ENCODE data around the gene FANCM.
"Not testable (repeated sequence)": the region's sequence is repeated elsewhere in the genome, so short reads cannot be mapped to it uniquely, and the experiment has no call there.

Gene FANCM

GRCh38 chr14:45120096-45120495 is 15.6 kb upstream of the FANCM start:
- no peaks in the 10 kb centered on the region for H3K9me3 ChIP-seq (ENCODE audit: control insufficient read depth in 1 of 2, low read length in 2 of 2)
- H3K36me3 ChIP-seq (ENCODE audit: control insufficient read depth in 1 of 2, insufficient read depth in 2 of 2, low read length in 2 of 2) = peaks cover 53 to 70% of the 10 kb centered on the region in 2 donors
- no peaks in the 10 kb centered on the region for H3K27me3 ChIP-seq (ENCODE audit: low read depth, low read length)

DNA sequence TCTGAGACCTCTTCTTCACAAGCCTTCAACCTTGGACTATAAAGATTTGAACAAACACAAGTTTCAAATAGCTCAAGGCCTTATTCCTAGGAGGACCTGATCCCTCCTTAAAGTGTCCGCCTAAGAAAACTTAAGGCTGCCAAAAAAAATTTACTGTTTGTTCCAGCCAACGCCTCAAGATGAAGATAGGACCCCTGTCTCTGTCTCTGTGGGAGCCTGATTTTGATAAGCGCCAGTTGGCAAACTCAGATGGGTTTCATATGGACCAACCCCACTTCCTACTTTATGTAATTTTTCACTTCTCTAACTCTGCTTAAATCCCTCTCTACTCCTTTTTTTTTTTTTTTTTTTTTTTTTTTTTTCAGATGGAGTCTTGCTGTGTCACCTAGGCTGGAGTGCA is 12.5 kb upstream of the FANCM start:
- no peaks in the 10 kb centered on the region for H3K4me1 ChIP-seq (ENCODE audit: control insufficient read depth in 1 of 2, insufficient read depth in 2 of 2, low read length in 2 of 2)
- no peaks in the 10 kb centered on the region for H3K27me3 ChIP-seq (ENCODE audit: low read depth, low read length)
- H3K4me3 ChIP-seq (ENCODE audit: low read depth in 1 of 2, low read length in 2 of 2) = no peak overlapping the region
- H3K9me3 ChIP-seq (ENCODE audit: control insufficient read depth in 1 of 2, low read length in 2 of 2) = no peaks in the 10 kb centered on the region
- H3K36me3 ChIP-seq (ENCODE audit: control insufficient read depth in 1 of 2, insufficient read depth in 2 of 2, low read length in 2 of 2) = peaks cover 32 to 48% of the 10 kb centered on the region in 2 donors
- no peak overlapping the region for H3K27ac ChIP-seq (ENCODE audit: low read length)

More at GRCh38 chr14:45120096-45120495, 15.6 kb upstream of the FANCM start:
- no peaks in the 10 kb centered on the region for H3K4me1 ChIP-seq (ENCODE audit: control insufficient read depth in 1 of 2, insufficient read depth in 2 of 2, low read length in 2 of 2)
- no peak overlapping the region for H3K27ac ChIP-seq (ENCODE audit: low read length)
- no peak overlapping the region for H3K4me3 ChIP-seq (ENCODE audit: low read depth in 1 of 2, low read length in 2 of 2)

GRCh38 chr14:45125754-45126153 is 10.0 kb upstream of the FANCM start:
- Histone ChIP-seq H3K4me1 (ENCODE audit: control insufficient read depth in 1 of 2, insufficient read depth in 2 of 2, low read length in 2 of 2) (no peaks in the 10 kb centered on the region), H3K27me3 (ENCODE audit: low read depth, low read length) (no peaks in the 10 kb centered on the region), H3K27ac (ENCODE audit: low read length) (no peak overlapping the region), H3K9me3 (ENCODE audit: control insufficient read depth in 1 of 2, low read length in 2 of 2) (no peaks in the 10 kb centered on the region), H3K36me3 (ENCODE audit: control insufficient read depth in 1 of 2, insufficient read depth in 2 of 2, low read length in 2 of 2) (peaks cover 13 to 33% of the 10 kb centered on the region in 2 donors), H3K4me3 (ENCODE audit: low read depth in 1 of 2, low read length in 2 of 2) (no peak overlapping the region)

- Histone ChIP-seq H3K36me3 (ENCODE audit: control insufficient read depth in 1 of 2, insufficient read depth in 2 of 2, low read length in 2 of 2) (peaks cover under 1 to 12% of the 10 kb centered on the region in 2 donors), H3K27ac (ENCODE audit: low read length) (no peak overlapping the region)
Measured at GRCh38 chr14:45128963-45129629, 6.6 kb upstream of the FANCM start.

GRCh38 chr14:45133683-45134050 is 2.1 kb upstream of the FANCM start:
- H3K4me1 ChIP-seq (ENCODE audit: control insufficient read depth in 1 of 2, insufficient read depth in 2 of 2, low read length in 2 of 2) = peaks cover 10 to 22% of the 10 kb centered on the region in 2 donors
- peak overlapping the region; percentile 87 for H3K27ac ChIP-seq (ENCODE audit: low read length)
- no peaks in the 10 kb centered on the region for H3K9me3 ChIP-seq (ENCODE audit: control insufficient read depth in 1 of 2, low read length in 2 of 2)
- peak overlapping the region; percentile 96 to 98 for H3K4me3 ChIP-seq (ENCODE audit: low read depth in 1 of 2, low read length in 2 of 2)
- no peaks in the 10 kb centered on the region for H3K27me3 ChIP-seq (ENCODE audit: low read depth, low read length)
- peaks cover 0 to 4% of the 10 kb centered on the region in 2 donors for H3K36me3 ChIP-seq (ENCODE audit: control insufficient read depth in 1 of 2, insufficient read depth in 2 of 2, low read length in 2 of 2)

More at GRCh38 chr14:45128963-45129629, 6.6 kb upstream of the FANCM start:
- no peaks in the 10 kb centered on the region for H3K9me3 ChIP-seq (ENCODE audit: control insufficient read depth in 1 of 2, low read length in 2 of 2)
- no peaks in the 10 kb centered on the region for H3K27me3 ChIP-seq (ENCODE audit: low read depth, low read length)
- peaks cover 0 to 5% of the 10 kb centered on the region in 2 donors for H3K4me1 ChIP-seq (ENCODE audit: control insufficient read depth in 1 of 2, insufficient read depth in 2 of 2, low read length in 2 of 2)
- no peak overlapping the region for H3K4me3 ChIP-seq (ENCODE audit: low read depth in 1 of 2, low read length in 2 of 2)

GRCh38 chr14:45134051-45134958 is 1.4 kb upstream of the FANCM start, which contains the start of gene FKBP3:
Gene FKBP3, minus strand, starts transcription at chr14:45134481. Its CDS starts 25 bp downstream, at chr14:45134456.
- Histone ChIP-seq H3K9me3 (ENCODE audit: control insufficient read depth in 1 of 2, low read length in 2 of 2) (no peaks in the 10 kb centered on the region), H3K4me1 (ENCODE audit: control insufficient read depth in 1 of 2, insufficient read depth in 2 of 2, low read length in 2 of 2) (peaks cover 10 to 22% of the 10 kb centered on the region in 2 donors)

DNA sequence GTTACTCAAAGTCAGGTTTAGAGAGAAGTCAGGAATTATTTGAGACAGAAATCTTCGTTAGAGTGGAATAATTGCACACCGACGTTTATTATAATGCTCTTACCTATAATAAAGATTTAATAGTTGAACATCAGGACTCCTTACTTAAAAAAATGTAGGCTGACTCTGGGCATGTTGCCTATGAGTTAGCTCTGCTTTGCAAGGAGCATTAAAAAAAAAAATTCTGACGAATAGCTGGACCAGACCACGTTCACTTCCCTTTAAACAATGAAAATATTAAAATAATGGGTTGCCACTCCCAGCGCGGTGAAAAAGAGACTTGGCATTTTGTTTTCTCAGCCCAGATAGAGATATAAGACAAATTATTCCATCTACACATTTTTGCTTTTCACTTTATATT is 574 bp upstream of the FANCM start:
- Histone ChIP-seq H3K9me3 (ENCODE audit: control insufficient read depth in 1 of 2, low read length in 2 of 2) (no peaks in the 10 kb centered on the region), H3K4me1 (ENCODE audit: control insufficient read depth in 1 of 2, insufficient read depth in 2 of 2, low read length in 2 of 2) (peaks cover 10 to 22% of the 10 kb centered on the region in 2 donors), H3K36me3 (ENCODE audit: control insufficient read depth in 1 of 2, insufficient read depth in 2 of 2, low read length in 2 of 2) (no peaks in the 10 kb centered on the region), H3K4me3 (ENCODE audit: low read depth in 1 of 2, low read length in 2 of 2) (peak overlapping the region; percentile 96 to 98), H3K27ac (ENCODE audit: low read length) (peak overlapping the region; percentile 95), H3K27me3 (ENCODE audit: low read depth, low read length) (no peaks in the 10 kb centered on the region)

More at GRCh38 chr14:45134051-45134958, 1.4 kb upstream of the FANCM start, which contains the start of gene FKBP3:
- Histone ChIP-seq H3K4me3 (ENCODE audit: low read depth in 1 of 2, low read length in 2 of 2) (peak within 1 kb of the TSS; percentile 96 to 98), H3K36me3 (ENCODE audit: control insufficient read depth in 1 of 2, insufficient read depth in 2 of 2, low read length in 2 of 2) (peaks cover 0 to 2% of the 10 kb centered on the region in 2 donors), H3K27me3 (ENCODE audit: low read depth, low read length) (no peaks in the 10 kb centered on the region), H3K27ac (ENCODE audit: low read length) (peak within 1 kb of the TSS; percentile 95)

DNA sequence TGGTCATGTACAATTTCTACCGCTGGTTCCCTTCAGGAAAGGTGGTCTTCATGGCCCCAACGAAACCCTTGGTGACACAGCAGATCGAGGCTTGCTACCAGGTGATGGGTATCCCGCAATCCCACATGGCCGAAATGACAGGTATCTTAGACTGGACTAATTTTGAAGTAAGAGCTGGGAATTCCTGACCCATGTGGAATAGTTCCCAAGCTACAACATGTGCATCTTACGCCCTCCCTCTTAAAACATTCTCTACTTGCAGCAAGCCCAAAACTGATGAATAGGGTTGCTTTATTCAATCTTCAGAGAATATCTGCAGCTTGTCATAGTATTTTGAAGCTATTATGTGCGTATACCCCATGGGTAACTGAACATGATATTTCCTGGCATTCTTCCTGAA is 669 bp downstream of the FANCM start:
- Histone ChIP-seq H3K4me1 (ENCODE audit: control insufficient read depth in 1 of 2, insufficient read depth in 2 of 2, low read length in 2 of 2) (peaks cover 10 to 22% of the 10 kb centered on the region in 2 donors), H3K27me3 (ENCODE audit: low read depth, low read length) (no peaks in the 10 kb centered on the region), H3K9me3 (ENCODE audit: control insufficient read depth in 1 of 2, low read length in 2 of 2) (no peaks in the 10 kb centered on the region), H3K4me3 (ENCODE audit: low read depth in 1 of 2, low read length in 2 of 2) (peak overlapping the region; percentile 96 to 98), H3K27ac (ENCODE audit: low read length) (no peak overlapping the region), H3K36me3 (ENCODE audit: control insufficient read depth in 1 of 2, insufficient read depth in 2 of 2, low read length in 2 of 2) (no peaks in the 10 kb centered on the region)

DNA sequence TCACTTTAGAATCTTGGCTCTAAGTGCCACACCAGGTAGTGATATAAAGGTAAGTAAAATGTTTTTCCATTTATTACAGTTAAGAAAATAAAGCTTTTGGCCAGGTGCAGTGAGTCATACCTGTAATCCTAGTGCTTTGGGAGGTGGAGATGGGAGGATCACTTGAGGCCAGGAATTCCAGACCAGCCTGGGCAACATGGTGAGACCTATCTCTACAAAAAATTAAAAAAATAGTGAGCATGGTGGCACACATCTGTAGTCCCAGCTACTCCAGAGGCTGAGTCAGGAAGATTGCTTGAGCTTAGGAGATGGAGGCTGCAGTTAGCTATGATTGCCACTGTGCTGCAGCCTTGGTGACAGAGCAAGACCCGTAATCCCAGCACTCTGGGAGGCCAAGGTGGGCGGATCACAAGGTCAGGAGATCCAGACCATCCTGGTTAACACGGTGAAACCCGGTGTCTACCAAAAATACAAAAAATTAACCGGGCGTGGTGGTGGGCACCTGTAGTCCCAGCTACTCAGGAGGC is 5.0 kb downstream of the FANCM start:
- H3K4me1 ChIP-seq (ENCODE audit: control insufficient read depth in 1 of 2, insufficient read depth in 2 of 2, low read length in 2 of 2) = peaks cover 10 to 17% of the 10 kb centered on the region in 2 donors
- H3K27me3 ChIP-seq (ENCODE audit: low read depth, low read length) = no peaks in the 10 kb centered on the region
- no peaks in the 10 kb centered on the region for H3K9me3 ChIP-seq (ENCODE audit: control insufficient read depth in 1 of 2, low read length in 2 of 2)
- no peak overlapping the region for H3K4me3 ChIP-seq (ENCODE audit: low read depth in 1 of 2, low read length in 2 of 2)
- no peak overlapping the region for H3K27ac ChIP-seq (ENCODE audit: low read length)
- no peaks in the 10 kb centered on the region for H3K36me3 ChIP-seq (ENCODE audit: control insufficient read depth in 1 of 2, insufficient read depth in 2 of 2, low read length in 2 of 2)

DNA sequence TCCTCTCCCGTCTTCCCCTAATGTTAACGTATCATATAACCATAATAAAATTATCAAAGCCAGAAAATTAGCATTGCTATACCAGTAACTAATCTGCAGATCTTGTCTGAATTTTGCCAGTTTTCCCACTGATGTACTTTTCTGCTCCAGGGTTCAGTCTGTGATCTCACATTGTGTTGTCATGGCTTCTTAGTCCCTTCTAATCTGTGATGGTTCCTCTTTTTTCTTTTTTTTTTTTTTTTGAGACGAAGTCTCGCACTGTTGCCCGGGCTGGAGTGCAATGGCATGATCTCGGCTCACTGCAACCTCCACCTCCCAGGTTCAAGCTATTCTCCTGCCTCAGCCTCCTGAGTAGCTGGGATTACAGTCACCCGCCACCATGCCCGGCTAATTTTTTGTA is 6.4 kb downstream of the FANCM start:
- H3K27me3 ChIP-seq (ENCODE audit: low read depth, low read length); H3K9me3 ChIP-seq (ENCODE audit: control insufficient read depth in 1 of 2, low read length in 2 of 2); H3K4me3 ChIP-seq (ENCODE audit: low read depth in 1 of 2, low read length in 2 of 2); H3K4me1 ChIP-seq (ENCODE audit: control insufficient read depth in 1 of 2, insufficient read depth in 2 of 2, low read length in 2 of 2); H3K27ac ChIP-seq (ENCODE audit: low read length); H3K36me3 ChIP-seq (ENCODE audit: control insufficient read depth in 1 of 2, insufficient read depth in 2 of 2, low read length in 2 of 2): not testable (repeated sequence)

GRCh38 chr14:45144658-45145057 is 8.9 kb downstream of the FANCM start:
- no peak overlapping the region for H3K27ac ChIP-seq (ENCODE audit: low read length)
- H3K4me1 ChIP-seq (ENCODE audit: control insufficient read depth in 1 of 2, insufficient read depth in 2 of 2, low read length in 2 of 2) = no peaks in the 10 kb centered on the region
- H3K4me3 ChIP-seq (ENCODE audit: low read depth in 1 of 2, low read length in 2 of 2) = no peak overlapping the region
- no peaks in the 10 kb centered on the region for H3K9me3 ChIP-seq (ENCODE audit: control insufficient read depth in 1 of 2, low read length in 2 of 2)
- no peaks in the 10 kb centered on the region for H3K27me3 ChIP-seq (ENCODE audit: low read depth, low read length)
- H3K36me3 ChIP-seq (ENCODE audit: control insufficient read depth in 1 of 2, insufficient read depth in 2 of 2, low read length in 2 of 2) = no peaks in the 10 kb centered on the region
